NAMALWA (cell line): ENCODE measurements around the gene MMP15.
"Not testable (repeated sequence)": the region's sequence is repeated elsewhere in the genome, so short reads cannot be mapped to it uniquely, and the experiment has no call there.

Experiments used
- DNase-seq: peaks from one replicate; pipeline ENCODE4 v3.0.0-alpha.2; 2015; ENCODE audit warnings: low spot score

The MMP15 gene

DNA sequence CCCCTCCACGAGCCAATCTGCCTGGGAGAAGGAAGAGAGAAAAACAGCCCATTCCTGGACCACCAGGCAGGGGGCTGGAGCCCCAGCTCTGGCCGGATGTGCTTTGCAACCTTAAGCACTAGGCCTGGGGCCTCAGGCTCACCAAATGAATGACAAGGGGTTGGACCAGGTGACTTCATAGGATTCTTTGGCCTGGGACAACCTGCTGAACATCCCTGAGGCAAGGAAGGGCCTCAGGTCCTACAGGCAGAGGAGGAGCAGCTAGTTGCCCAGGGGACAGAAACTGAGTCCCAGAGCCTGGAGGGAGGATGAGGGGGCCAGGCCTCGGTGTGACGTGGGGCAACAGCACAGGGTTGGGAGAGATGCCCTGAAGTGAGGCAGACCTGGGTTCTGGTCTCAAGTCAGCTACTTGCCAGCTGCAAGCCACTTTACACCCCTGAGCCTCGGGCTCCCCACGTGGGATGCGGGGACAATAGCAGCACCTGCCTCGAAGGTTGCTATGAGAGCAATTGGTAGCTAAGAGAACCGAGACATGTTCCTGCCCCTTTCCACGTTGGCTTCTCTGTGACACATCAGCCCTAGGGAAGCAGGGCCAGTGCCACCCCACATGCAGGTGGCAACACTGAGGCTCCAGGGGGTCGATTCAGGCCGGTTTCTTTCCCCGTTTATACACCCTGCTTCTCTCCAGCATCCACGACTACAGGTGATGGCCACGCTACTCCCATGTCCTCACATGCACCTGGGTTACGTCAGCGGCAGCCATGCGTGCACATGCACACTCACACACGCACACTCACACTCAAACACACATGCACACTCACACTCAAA, 61.0 kb downstream of the MMP15 start:
- no peak for DNase-seq

DNA sequence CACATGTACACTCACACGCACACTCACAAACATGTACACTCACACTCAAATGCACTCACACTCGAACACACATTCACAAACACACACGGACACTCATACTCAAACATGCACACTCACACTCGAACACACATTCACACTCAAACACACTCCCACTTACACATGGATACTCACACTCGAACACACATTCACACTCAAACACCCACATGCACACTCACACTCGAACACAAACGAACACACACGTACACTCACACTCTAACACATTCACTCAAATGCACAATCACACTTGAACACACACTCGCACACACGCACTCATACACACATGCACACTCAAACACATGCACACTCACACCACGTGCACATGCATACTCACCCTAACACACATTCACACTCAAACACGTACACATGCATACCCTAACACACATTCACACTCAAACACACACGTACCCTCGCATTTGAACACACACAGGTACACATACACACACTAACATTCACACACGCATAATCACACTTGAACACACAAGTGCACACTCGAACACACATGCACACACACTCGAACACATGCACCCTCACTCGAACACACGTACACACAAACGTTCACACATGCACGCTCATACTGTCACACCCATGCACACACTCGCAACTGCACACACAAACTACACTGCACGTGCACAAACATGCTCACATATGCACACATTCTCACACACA, 61.8 kb downstream of the MMP15 start:
- DNase-seq = no peak

DNA sequence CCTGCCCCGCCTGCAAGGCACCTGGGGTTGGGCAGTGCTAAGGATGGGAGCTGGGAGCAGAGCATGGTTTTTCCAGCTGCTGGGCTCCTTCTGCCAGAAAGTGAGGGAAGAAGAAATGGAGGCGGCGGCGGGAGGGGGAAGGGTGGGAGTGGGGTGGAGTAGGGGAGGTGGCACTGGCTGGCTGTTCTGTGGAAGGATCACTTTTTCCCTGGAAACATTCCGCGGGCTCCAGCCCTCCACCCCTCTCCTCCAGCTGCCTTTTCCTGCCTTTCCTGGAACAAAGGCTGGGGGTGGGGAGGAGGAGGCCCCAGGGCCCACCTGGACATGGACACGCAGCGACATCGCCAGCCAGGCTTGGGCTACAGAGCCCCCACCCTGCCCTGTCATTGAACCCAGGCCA, 62.5 kb downstream of the MMP15 start:
- DNase-seq = no peak

DNA sequence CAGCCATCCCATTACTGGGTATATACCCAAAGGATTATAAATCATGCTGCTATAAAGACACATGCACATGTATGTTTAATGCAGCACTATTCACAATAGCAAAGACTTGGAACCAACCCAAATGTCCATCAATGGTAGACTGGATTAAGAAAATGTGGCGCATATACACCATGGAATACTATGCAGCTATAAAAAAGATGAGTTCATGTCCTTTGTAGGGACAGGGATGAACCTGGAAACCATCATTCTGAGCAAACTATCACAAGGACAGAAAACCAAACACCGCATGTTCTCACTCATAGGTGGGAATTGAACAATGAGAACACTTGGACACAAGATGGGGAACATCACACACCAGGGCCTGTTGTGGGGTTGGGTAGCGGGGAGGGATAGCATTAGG, 64.8 kb downstream of the MMP15 start:
- not testable (repeated sequence) for DNase-seq

DNA sequence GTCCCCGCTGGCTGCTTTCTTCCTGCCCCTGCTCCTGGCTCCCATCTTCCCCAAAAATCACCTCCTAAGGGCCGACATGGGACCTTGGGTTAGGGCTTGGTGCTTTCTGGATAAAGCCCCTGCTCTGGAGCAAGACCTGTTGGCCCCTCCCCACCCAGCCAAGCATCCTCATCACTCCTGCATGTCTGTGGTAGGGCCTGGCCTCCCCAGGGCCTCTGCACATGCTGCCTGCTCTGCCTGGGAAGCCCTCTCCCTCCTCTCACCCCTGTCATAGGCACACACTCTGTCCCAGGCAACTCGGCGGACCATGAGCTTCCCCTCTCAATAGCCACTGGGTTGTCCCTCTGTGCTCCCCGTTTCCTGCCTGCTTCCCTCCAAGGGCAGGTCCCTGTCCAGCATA, 68.5 kb downstream of the MMP15 start:
- no peak for DNase-seq

DNA sequence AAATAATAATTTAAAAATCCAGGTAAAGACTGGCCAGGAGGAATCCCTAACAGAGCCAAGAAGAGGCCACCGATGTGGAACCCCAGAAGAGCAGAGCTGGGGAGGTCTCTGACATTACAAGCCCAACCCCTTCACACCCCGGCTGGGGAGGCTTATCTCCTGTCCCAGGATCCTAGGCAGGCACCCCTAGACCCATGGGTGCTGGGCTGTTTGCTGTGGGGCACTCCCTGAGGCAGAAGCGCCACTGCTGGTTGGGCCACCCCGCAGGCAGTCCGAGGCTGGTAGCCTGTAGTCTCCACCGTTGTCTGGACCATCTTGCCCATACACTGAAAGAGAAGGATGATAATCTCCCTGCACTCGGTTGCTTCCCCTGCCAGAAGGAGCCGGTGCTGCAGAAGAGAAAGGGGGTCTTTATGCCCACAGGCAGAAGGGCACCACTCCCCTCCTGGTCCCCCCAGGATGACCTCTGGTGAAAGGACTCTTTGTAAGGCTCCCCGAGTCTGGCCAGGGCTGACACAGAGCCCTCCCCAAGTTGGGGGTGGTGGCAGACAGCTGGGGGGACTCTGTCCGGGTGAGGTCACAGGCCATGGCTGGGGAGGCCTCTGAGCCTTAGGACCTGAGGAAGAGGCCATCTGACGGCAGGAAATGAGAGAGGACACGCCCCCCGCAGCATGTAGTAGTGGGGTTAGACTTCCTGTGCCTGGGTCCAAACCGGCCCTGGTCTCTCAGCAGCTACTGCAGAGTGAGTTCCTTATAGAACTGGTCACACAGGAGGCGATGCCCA, 69.4 kb downstream of the MMP15 start:
- DNase-seq = no peak

DNA sequence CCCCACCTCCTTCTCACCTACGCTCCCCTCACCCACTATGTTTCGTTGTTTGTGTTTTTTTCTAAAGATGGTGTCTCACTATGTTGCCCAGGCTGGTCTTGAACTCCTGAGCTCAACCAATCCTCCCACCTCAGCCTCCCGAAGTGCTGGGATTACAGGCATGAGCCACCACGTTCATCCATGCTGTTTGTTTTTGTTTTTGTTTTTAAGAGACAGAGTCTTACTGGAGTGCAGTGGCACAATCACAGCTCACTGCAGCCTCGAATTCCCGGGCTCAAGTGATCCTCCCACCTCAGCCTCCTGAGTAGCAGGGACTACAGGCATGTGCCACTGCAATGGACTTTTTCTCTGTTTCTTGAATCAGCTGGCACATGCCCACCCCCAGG, 70.0 kb downstream of the MMP15 start:
- DNase-seq = not testable (repeated sequence)

DNA sequence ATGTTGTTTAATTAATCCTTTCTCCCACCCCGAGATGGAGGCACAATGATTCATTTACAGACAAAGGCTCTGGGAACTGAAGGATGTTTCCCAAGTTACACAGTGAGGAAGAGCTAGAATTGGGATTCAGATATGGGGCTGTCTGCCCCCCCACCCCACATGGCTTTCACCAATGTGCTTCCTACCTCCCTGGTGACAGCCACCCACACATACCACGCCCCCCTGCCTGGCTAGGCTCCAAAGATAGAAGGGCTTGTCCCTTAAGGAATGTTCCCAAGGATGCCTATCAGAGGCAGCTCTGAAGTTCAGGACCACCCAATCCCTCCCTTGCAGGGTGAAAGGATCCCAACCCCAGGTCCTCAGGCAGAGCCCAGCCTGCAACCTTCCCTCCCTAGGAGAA, 70.7 kb downstream of the MMP15 start:
- no peak for DNase-seq
